Measurements from ENCODE around the gene SLC1A7. TPM values are rescaled to one million over a fixed set of nuclear protein-coding genes. Genes with fewer than 3 reads are reported as not detected.

SLC1A7 gene
- total and polyA plus RNA-seq, 2 donors (not counting 1 experiment from before 2014, with no cell fraction given), result 0.10 TPM; not detected in 1

GRCh38 chr1:53092659-53093450 is 49.6 kb downstream of the SLC1A7 start:
- 87% methylated on average over 28 of the region's 33 CpGs for WGBS (ENCODE audit: insufficient coverage)

More at GRCh38 chr1:53092659-53093450, 49.6 kb downstream of the SLC1A7 start:
- Histone ChIP-seq H3K9me3 (ENCODE audit: control extremely low read depth in 1 of 3, control insufficient read depth in 2 of 3, insufficient read depth in 1 of 3, low read length in 2 of 3) (peaks cover 0 to 18% (median 0%) of the 10 kb centered on the region in 3 donors), H3K9ac (ENCODE audit: low read length) (no peak overlapping the region), H3K36me3 (replicated peaks in 1 of 2; ENCODE audit: control extremely low read depth in 1 of 2, control insufficient read depth in 1 of 2, extremely low read depth in 1 of 2, insufficient read depth in 2 of 2, low read length in 1 of 2) (no peaks in the 10 kb centered on the region), H3K4me1 (ENCODE audit: control insufficient read depth in 2 of 2, insufficient read depth in 2 of 2, low read length in 2 of 2) (no peaks in the 10 kb centered on the region), H3K79me2 (ENCODE audit: control insufficient read depth, insufficient read depth, low read length) (no peaks in the 10 kb centered on the region), H3K27me3 (replicated peaks in 1 of 4; ENCODE audit: control extremely low read depth in 1 of 4, control insufficient read depth in 3 of 4, insufficient read depth in 4 of 4, low read length in 3 of 4) (no peaks in the 10 kb centered on the region), H4K20me1 (ENCODE audit: control insufficient read depth, insufficient read depth, low read length, poor library complexity, severe bottlenecking) (no peaks in the 10 kb centered on the region), H3K27ac (ENCODE audit: low read length in 2 of 2) (no peak overlapping the region), H3K4me3 (ENCODE audit: control extremely low read depth in 1 of 5, extremely low read depth in 1 of 5, insufficient read depth in 1 of 5, low read depth in 2 of 5, low read length in 4 of 5) (no peak overlapping the region), H3K4me2 (replicated peaks; ENCODE audit: low read depth, low read length, poor library complexity, severe bottlenecking) (no peak overlapping the region), H2AFZ (ENCODE audit: insufficient read depth, low read depth, low read length, poor library complexity, severe bottlenecking) (no peak overlapping the region)
- Mint-ChIP-seq H3K27me3 (no peaks in the 10 kb centered on the region), H3K4me1 (no peaks in the 10 kb centered on the region), H3K27ac (no peak overlapping the region), H3K9me3 (ENCODE audit: insufficient read depth) (no peaks in the 10 kb centered on the region), H3K4me3 (no peak overlapping the region)
- ATAC-seq (ENCODE audit: low read depth) (no peak), DNase-seq (no peak)
- ChIA-PET POLR2A (no interaction called here), CTCF (no interaction called here)
- TF ChIP-seq CTCF (IDR thresholded peaks at IDR 0.05) (no peak), EZH2 (IDR thresholded peaks at IDR 0.05; ENCODE audit: borderline replicate concordance, insufficient read depth, low read depth, low read length, poor library complexity, severe bottlenecking) (no peak)
- intact Hi-C loops (cut with micrococcal nuclease), result no loop called here
